GM21723 (cell line): Measurements from ENCODE around the gene TENT4B.

Experiments used
- ATAC-seq: cut with Tn5 transposase; IDR thresholded peaks from one replicate; pipeline ENCODE4 v1.9.1; 2021; ENCODE audit warnings: mild to moderate bottlenecking, moderate library complexity; ENCODE audit not compliant: unreplicated experiment

The TENT4B gene

GRCh38 chr16:50269769-50270509 is 116.8 kb downstream of the TENT4B start:
- ATAC-seq, result no peak

- ATAC-seq, result no peak
These were observed 117.5 kb downstream of the TENT4B start for GRCh38 chr16:50270510-50271147.

DNA sequence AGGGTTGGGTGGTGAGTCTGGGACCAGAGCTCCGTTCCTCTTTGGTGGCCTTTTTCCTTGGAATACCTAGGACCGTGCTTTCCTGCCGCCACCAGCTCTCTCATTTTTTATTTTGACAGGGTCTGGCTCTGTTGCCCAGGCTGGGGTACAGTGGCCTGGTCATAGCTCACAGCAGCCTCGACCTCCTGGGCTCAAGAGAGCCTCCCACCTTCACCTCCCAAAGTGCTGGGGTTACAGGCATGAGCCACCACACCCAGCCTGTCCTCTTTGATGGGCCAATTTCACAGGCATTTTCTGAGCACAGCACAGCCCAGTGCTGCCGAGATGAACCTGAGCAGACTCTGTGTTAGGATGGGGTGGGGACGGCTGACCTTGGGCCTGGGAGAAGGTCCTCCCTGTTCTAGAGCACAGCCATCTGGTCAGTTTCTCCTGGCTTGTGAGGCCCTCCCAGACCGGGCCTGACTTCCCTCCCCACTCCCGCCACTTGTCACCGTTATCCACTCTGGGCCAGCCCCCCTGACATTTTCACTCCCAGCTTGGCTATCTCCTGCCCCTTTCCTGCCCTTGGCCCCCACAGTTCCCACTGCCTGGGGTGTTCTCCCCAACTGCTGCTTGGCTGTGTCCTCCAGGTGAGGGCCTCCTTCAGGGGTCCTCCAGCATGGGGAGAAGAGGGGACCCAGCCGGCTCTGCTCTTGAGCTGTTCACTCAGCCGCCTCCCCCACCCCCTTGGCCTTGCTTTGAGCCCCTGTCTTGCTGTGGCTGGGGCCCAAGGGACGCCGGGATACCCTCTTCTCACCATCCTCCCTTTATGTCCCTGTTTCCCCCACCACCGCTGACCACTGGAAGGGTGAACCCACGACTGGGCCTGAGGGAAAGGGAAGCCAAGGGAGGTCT is 118.3 kb downstream of the TENT4B start:
- ATAC-seq, result no peak

GRCh38 chr16:50272111-50272571 is 119.0 kb downstream of the TENT4B start:
- ATAC-seq, result no peak

DNA sequence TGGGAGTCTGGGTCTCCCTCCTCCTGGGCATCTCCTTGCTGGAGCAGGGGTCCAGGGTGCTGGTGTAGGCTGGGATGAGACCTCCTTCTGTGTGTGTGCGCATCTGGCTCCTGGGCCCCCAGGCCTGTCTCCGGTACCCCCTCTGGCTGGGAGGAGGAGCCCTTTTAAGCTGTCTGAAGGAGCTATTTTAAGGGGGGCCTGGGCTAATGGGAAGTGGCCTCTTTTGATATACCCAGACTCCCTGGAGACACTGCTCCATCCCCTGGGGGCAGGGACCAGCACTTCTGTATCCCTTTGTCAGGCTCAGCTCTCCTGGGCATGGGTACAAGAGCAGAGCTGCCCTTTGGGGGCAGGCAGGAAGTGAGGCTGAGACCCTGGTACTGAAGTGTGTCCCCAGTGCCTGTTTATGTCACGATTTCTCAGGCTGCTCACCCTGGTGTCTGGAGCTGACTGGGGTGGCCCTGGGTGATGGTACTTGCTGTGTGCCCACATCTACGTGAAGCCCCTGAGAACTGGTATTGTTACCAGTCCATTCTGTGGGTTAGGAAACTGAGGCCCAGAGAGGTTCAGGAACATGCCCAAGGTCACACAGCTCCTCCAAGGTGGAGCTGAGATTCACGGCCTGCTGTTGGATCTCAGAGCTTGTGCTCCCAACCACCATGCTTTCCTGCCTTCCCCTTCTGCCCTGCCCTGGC is 119.7 kb downstream of the TENT4B start:
- no peak for ATAC-seq

GRCh38 chr16:50273382-50273690 is 120.2 kb downstream of the TENT4B start:
- ATAC-seq, result no peak

DNA sequence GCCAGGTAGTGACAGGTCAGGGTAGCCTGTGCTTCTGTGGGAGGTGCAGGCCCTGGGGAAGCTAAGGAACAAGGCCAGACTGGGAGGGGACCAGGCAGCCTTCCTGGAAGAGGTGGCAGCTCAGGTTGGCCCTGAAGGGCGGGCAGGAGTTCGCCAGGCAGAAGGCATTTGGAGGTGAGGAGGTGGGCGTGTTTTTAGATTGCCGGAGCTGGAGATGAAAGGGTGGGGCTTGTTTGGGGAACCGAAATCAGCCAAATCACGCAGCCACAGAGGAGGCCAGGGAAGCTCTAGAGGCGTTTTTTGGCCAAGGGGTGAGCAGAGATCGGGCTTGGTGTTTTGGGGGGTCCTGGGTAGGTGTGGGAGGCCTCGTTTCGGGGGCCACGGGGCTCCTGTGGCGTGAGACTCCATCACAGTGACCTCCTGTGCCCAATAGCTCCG is 120.8 kb downstream of the TENT4B start:
- peak; percentile 72 for ATAC-seq

GRCh38 chr16:50274326-50275097 is 121.4 kb downstream of the TENT4B start:
- peak; percentile 47 for ATAC-seq

- ATAC-seq, result no peak
These were observed 122.0 kb downstream of the TENT4B start for GRCh38 chr16:50275098-50275415.

- ATAC-seq, result no peak
These were observed 122.6 kb downstream of the TENT4B start for GRCh38 chr16:50275428-50276325.

- ATAC-seq, result no peak
These were observed 123.2 kb downstream of the TENT4B start for GRCh38 chr16:50276326-50276640.

GRCh38 chr16:50276801-50277555 is 123.9 kb downstream of the TENT4B start:
- ATAC-seq, result no peak

DNA sequence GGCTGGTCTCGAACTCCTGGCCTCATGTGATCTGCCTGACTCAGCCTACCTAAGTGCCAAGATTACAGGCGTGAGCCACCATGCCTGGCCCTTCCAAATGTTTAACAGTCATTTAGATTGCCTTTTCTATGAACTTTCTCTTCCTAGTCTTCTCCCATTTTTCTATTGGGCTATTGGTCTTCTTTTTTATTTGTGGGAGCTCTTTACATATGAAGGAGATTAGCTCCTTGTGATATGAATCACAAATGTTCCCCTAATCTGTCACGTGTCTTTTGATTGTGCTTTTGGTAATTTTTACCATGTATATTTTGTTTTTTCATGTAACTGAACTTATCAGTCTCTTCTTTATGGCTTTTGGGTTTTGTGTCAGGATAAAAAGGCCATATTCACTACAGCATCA is 125.1 kb downstream of the TENT4B start:
- no peak for ATAC-seq

DNA sequence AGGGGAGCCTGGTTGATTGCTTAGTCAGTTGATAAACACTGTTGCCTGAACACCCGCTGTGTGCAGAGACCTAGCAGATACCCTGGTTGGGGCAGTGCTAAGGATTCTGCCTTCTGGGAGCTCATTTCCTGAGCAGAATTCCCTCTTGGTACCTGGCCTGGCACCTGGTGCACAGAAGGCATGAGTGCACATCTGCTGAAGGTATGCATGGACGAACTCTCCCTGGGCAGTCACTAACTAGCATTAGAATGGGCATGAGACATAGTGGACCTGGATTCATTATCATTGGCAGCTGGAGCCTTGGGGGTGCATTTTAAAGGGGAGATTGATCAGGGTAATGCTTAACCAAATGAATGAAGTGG is 126.4 kb downstream of the TENT4B start:
- no peak for ATAC-seq

DNA sequence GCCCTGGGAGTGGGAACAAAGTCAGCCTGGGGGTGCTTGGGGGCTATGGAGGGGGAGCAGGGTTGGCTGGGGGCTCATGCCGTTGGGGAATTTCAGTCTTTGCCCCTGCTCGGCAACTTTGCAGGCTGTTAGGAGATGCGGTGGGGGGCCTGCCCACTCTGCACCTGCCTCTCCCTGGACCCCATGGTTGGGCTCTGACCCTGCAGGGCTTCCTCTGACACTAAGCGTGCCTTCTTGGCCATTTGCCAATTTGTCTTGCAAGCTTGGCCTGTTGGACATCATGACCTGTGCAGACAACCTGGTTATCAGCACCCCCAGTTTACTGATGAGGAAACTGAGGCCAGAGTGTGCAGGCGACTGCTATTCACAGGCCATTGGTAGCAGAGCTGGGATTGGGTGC is 127.8 kb downstream of the TENT4B start:
- no peak for ATAC-seq
